Fibroblast of lung (primary cell): Measurements from ENCODE around the gene PC. TPM values are rescaled to one million over a fixed set of nuclear protein-coding genes. Genes with fewer than 3 reads are reported as not detected.

Experiments used
- DNase-seq, 2 donors: peaks; one replicate each; pipeline versions ENCODE4 v3.0.0 to v3.0.0-alpha.2; 2010; ENCODE audit warnings: low read depth in 2 of 2
- H2AFZ ChIP-seq: 2 replicates; pipeline ENCODE4 v1.5.1; 2012; ENCODE audit warnings: low read length, control low read depth, inconsistent platforms
- H3K27ac ChIP-seq: 2 replicates; pipeline ENCODE4 v1.5.1; 2011; ENCODE audit warnings: low read length, control low read depth; ENCODE audit not compliant: insufficient read depth
- H3K27me3 ChIP-seq: 2 replicates; pipeline ENCODE4 v1.5.1; 2011; ENCODE audit warnings: mild to moderate bottlenecking, low read length; ENCODE audit not compliant: control insufficient read depth, insufficient read depth
- H3K36me3 ChIP-seq: 2 replicates; pipeline ENCODE4 v1.5.1; 2011; ENCODE audit warnings: low read length; ENCODE audit not compliant: control insufficient read depth, insufficient read depth
- H3K4me1 ChIP-seq: 2 replicates; pipeline ENCODE4 v1.5.1; 2011; ENCODE audit warnings: low read length; ENCODE audit not compliant: control insufficient read depth, insufficient read depth; ENCODE audit errors: extremely low read depth
- H3K4me2 ChIP-seq: 2 replicates; pipeline ENCODE4 v1.5.1; 2011; ENCODE audit warnings: low read length, control low read depth; ENCODE audit not compliant: insufficient read depth; ENCODE audit errors: extremely low read depth
- H3K4me3 ChIP-seq, 4 experiments: fragments of 200-600 bp in 1 of 4; sonication (generic) in 1 of 4; replicated peaks in 1 of 4; 2 replicates each; pipeline ENCODE4 v1.5.1; 2011 to 2016; ENCODE audit warnings: low read length in 4 of 4, low read depth in 3 of 4, mild to moderate bottlenecking in 3 of 4, control low read depth in 2 of 4, inconsistent platforms in 1 of 4, mixed read lengths in 1 of 4; ENCODE audit not compliant: insufficient read depth in 1 of 4; ENCODE audit errors: control extremely low read depth in 1 of 4
- H3K79me2 ChIP-seq: 2 replicates; pipeline ENCODE4 v1.5.1; 2012; ENCODE audit warnings: mild to moderate bottlenecking, low read length, inconsistent platforms; ENCODE audit not compliant: control insufficient read depth, insufficient read depth
- H3K9ac ChIP-seq: 2 replicates; pipeline ENCODE4 v1.5.1; 2011; ENCODE audit warnings: mild to moderate bottlenecking, low read length, control low read depth; ENCODE audit not compliant: insufficient read depth
- H3K9me3 ChIP-seq: 2 replicates; pipeline ENCODE4 v1.5.1; 2012; ENCODE audit warnings: low read depth, low read length; ENCODE audit not compliant: control insufficient read depth, insufficient read depth
- H4K20me1 ChIP-seq: 2 replicates; pipeline ENCODE4 v1.5.1; 2011; ENCODE audit warnings: low read length; ENCODE audit not compliant: control insufficient read depth, insufficient read depth; ENCODE audit errors: extremely low read depth
- CTCF ChIP-seq, 2 donors: IDR thresholded peaks in 1 of 2; conservative IDR thresholded peaks in 1 of 2; 1 replicate in 1 of 2; 2 replicates in 1 of 2; pipeline ENCODE4 v1.5.1; 2011 to 2012; ENCODE audit warnings: low read length in 2 of 2, control low read depth in 1 of 2, inconsistent platforms in 1 of 2, low read depth in 1 of 2, mild to moderate bottlenecking in 1 of 2
- EZH2 ChIP-seq: IDR thresholded peaks from 2 replicates; pipeline ENCODE4 v1.5.1; 2012; ENCODE audit warnings: low read length, control low read depth, mild to moderate bottlenecking; ENCODE audit errors: missing control alignments
- polyA plus RNA-seq, 2 donors: library from polyadenylated mRNA; depleted of rRNA in 1 of 2; stranded (reverse) in 1 of 2; unstranded in 1 of 2; fragments of >200 nt; gene quantifications; 2 replicates each; pipeline ENCODE4 v1.2.1, GENCODE V29; 2011 to 2012; ENCODE audit warnings: missing spikeins in 1 of 2
- total RNA-seq: library from RNA; depleted of rRNA; stranded (reverse); fragments of >200 nt; gene quantifications from 2 replicates; pipeline ENCODE4 v1.2.1, GENCODE V29; 2014

PC gene
- total and polyA plus RNA-seq, 2 donors (not counting 1 experiment from before 2014, with no cell fraction given): 5.1 to 22.8 TPM

GRCh38 chr11:66892911-66893310 lies 65.3 kb downstream of the PC start:
- TF ChIP-seq CTCF (conservative IDR thresholded peaks at IDR 0.05 in 1 of 2, IDR thresholded peaks at IDR 0.05 in 1 of 2; ENCODE audit: low read depth in 1 of 2, low read length in 2 of 2): no peak
- TF ChIP-seq EZH2: no peak
- H3K4me2 ChIP-seq: peak overlapping the region; percentile 35
- no peak overlapping the region for H3K27ac ChIP-seq
- H3K27me3 ChIP-seq: no peaks in the 10 kb centered on the region
- peaks cover 5% of the 10 kb centered on the region for H3K4me1 ChIP-seq
- no peaks in the 10 kb centered on the region for H3K36me3 ChIP-seq
- no peak overlapping the region for H2AFZ ChIP-seq
- no peak overlapping the region for H3K9ac ChIP-seq
- no peak overlapping the region for H3K4me3 ChIP-seq
- H3K9me3 ChIP-seq: no peaks in the 10 kb centered on the region
- no peaks in the 10 kb centered on the region for H3K79me2 ChIP-seq
- H4K20me1 ChIP-seq: no peaks in the 10 kb centered on the region
- peak; percentile 8 to 23 for DNase-seq

GRCh38 chr11:66891851-66892660 lies 66.1 kb downstream of the PC start:
- H3K4me2 ChIP-seq: no peak overlapping the region
- DNase-seq: peak; percentile 95 to 97
- H3K27me3 ChIP-seq: no peaks in the 10 kb centered on the region

GRCh38 chr11:66889960-66890359 lies 68.2 kb downstream of the PC start:
- no peak overlapping the region for H3K27ac ChIP-seq
- H2AFZ ChIP-seq: no peak overlapping the region
- no peaks in the 10 kb centered on the region for H3K79me2 ChIP-seq
- no peak overlapping the region for H3K9ac ChIP-seq
- H3K4me1 ChIP-seq: peaks cover 10% of the 10 kb centered on the region
- H4K20me1 ChIP-seq: no peaks in the 10 kb centered on the region
- peak; percentile 22 to 42 for DNase-seq
- H3K9me3 ChIP-seq: no peaks in the 10 kb centered on the region
- H3K4me2 ChIP-seq: no peak overlapping the region
- H3K4me3 ChIP-seq: no peak overlapping the region
- H3K27me3 ChIP-seq: no peaks in the 10 kb centered on the region
- TF ChIP-seq CTCF (conservative IDR thresholded peaks at IDR 0.05 in 1 of 2, IDR thresholded peaks at IDR 0.05 in 1 of 2; ENCODE audit: low read depth in 1 of 2, low read length in 2 of 2): no peak
- no peak for TF ChIP-seq EZH2
- H3K36me3 ChIP-seq: no peaks in the 10 kb centered on the region

More at GRCh38 chr11:66891851-66892660, 66.1 kb downstream of the PC start:
- Histone ChIP-seq H2AFZ (no peak overlapping the region), H3K36me3 (no peaks in the 10 kb centered on the region), H3K27ac (peak overlapping the region; percentile 11), H3K9ac (no peak overlapping the region), H3K79me2 (no peaks in the 10 kb centered on the region), H4K20me1 (no peaks in the 10 kb centered on the region), H3K4me3 (no peak overlapping the region), H3K9me3 (no peaks in the 10 kb centered on the region), H3K4me1 (peaks cover 5% of the 10 kb centered on the region)
- no peak for TF ChIP-seq EZH2
- no peak for TF ChIP-seq CTCF (conservative IDR thresholded peaks at IDR 0.05 in 1 of 2, IDR thresholded peaks at IDR 0.05 in 1 of 2; ENCODE audit: low read depth in 1 of 2, low read length in 2 of 2)
